SK-N-SH treated with all-trans-retinoic acid at 6 μM for 48 hours (cell line): Measurements from ENCODE around the gene KREMEN1.

Source experiments
- ARNTL ChIP-seq: fragments of 450-650 bp; formaldehyde crosslinking; IDR thresholded peaks from 2 replicates; pipeline ENCODE4 v1.5.0; 2020; ENCODE audit warnings: low read depth, mild to moderate bottlenecking, moderate library complexity, borderline replicate concordance
- ESRRG ChIP-seq: fragments of 250-450 bp; sonication (Bioruptor Pico); IDR thresholded peaks from 2 replicates; pipeline ENCODE4 v1.6.1; 2021; ENCODE audit warnings: mild to moderate bottlenecking
- GLIS3 ChIP-seq: fragments of 250-450 bp; sonication (Bioruptor Pico); IDR thresholded peaks from 2 replicates; pipeline ENCODE4 v1.5.0; 2020; ENCODE audit warnings: mild to moderate bottlenecking, moderate library complexity
- ISL1 ChIP-seq: fragments of 250-450 bp; sonication (Bioruptor Pico); IDR thresholded peaks from 2 replicates; pipeline ENCODE4 v2.1.2; 2022; ENCODE audit warnings: mild to moderate bottlenecking, moderate library complexity
- RARB ChIP-seq: fragments of 250-450 bp; sonication (Bioruptor Pico); IDR thresholded peaks from 2 replicates; pipeline ENCODE4 v1.8.0; 2021; ENCODE audit warnings: mild to moderate bottlenecking, moderate library complexity
- ZFP3 ChIP-seq: fragments of 250-450 bp; sonication (Bioruptor Pico); IDR thresholded peaks from 2 replicates; pipeline ENCODE4 v1.5.0; 2020; ENCODE audit warnings: mild to moderate bottlenecking, moderate library complexity
- ZFP30 ChIP-seq: fragments of 450-650 bp; formaldehyde crosslinking; IDR thresholded peaks from 2 replicates; pipeline ENCODE4 v1.5.0; 2022; ENCODE audit warnings: mild to moderate bottlenecking, moderate library complexity

- TF ChIP-seq ESRRG (CRISPR knock-in tag) (no peak), RARB (CRISPR knock-in tag) (no peak), ZFP3 (no peak), ISL1 (CRISPR knock-in tag) (no peak), ARNTL (CRISPR knock-in tag) (no peak), ZFP30 (CRISPR knock-in tag) (no peak), GLIS3 (CRISPR knock-in tag) (no peak)
These were observed 6.5 kb downstream of the KREMEN1 start for GRCh38 chr22:29079218-29079901.
